HL-60 (cell line): ENCODE data around the gene PHIP.

Experiments
- DNase-seq, 2 experiments: peaks; one replicate each; pipeline ENCODE4 v3.0.0-alpha.2; 2010 to 2020; ENCODE audit warnings: low read depth in 1 of 2, low spot score in 1 of 2
- H3K27ac ChIP-seq: fragments of 250-450 bp; sonication (Bioruptor Pico); replicated peaks from 2 replicates; pipeline ENCODE4 v1.5.1; 2020; ENCODE audit warnings: mild to moderate bottlenecking, moderate library complexity
- H3K27me3 ChIP-seq: fragments of 250-450 bp; sonication (Bioruptor Pico); 2 replicates; pipeline ENCODE4 v1.5.1; 2021; ENCODE audit warnings: mild to moderate bottlenecking, moderate library complexity; ENCODE audit not compliant: insufficient read depth, poor library complexity, severe bottlenecking
- H3K4me3 ChIP-seq: replicated peaks from 2 replicates; pipeline ENCODE4 v1.5.1; 2011; ENCODE audit warnings: mild to moderate bottlenecking, control low read depth, low read length; ENCODE audit not compliant: insufficient read depth
- GABPA ChIP-seq: IDR thresholded peaks from 2 replicates; pipeline ENCODE4 v1.6.1; 2012; ENCODE audit warnings: low read depth
- POLR2AphosphoS5 ChIP-seq: IDR thresholded peaks from 2 replicates; pipeline ENCODE4 v1.6.1; 2012; ENCODE audit warnings: low read depth
- SPI1 ChIP-seq: IDR thresholded peaks from 2 replicates; pipeline ENCODE4 v1.6.1; 2012; ENCODE audit warnings: low read depth, mild to moderate bottlenecking, borderline replicate concordance
- TF ChIP-seq, protein P1 (sequence below): IDR thresholded peaks from 2 replicates; pipeline ENCODE4 v1.6.1; 2012; ENCODE audit warnings: low read depth; ENCODE audit not compliant: insufficient replicate concordance
- TF ChIP-seq, protein P2 (sequence below): IDR thresholded peaks from one replicate; pipeline ENCODE4 v1.5.1; 2011; ENCODE audit warnings: low read length, control low read depth, inconsistent platforms; ENCODE audit not compliant: insufficient read depth

Gene PHIP

DNA sequence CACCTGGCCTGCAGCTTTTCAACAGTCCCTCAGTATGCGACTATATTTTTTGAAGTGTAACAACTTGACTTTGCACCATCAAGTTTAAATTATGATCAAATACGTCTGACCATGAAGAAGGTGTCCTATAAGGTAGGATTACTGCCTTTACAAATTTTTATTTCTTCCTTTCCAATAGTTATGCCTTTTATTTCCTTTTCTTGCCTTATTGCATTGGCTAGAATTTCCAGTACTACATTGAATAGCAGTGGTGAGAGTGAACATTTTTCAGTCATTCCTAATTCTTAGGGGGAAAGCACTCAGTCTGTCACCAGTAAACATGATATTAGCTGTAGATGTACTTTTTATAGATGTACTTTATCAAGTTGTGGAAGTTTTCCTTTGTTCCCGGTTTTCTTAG lies 129.3 kb downstream of the PHIP start:
- Histone ChIP-seq H3K27ac (no peak overlapping the region), H3K27me3 (no peaks in the 10 kb centered on the region), H3K4me3 (no peak overlapping the region)
- no peak for DNase-seq
- no peak for TF ChIP-seq POLR2AphosphoS5
- TF ChIP-seq GABPA, result no peak
- TF ChIP-seq, protein P1, sequence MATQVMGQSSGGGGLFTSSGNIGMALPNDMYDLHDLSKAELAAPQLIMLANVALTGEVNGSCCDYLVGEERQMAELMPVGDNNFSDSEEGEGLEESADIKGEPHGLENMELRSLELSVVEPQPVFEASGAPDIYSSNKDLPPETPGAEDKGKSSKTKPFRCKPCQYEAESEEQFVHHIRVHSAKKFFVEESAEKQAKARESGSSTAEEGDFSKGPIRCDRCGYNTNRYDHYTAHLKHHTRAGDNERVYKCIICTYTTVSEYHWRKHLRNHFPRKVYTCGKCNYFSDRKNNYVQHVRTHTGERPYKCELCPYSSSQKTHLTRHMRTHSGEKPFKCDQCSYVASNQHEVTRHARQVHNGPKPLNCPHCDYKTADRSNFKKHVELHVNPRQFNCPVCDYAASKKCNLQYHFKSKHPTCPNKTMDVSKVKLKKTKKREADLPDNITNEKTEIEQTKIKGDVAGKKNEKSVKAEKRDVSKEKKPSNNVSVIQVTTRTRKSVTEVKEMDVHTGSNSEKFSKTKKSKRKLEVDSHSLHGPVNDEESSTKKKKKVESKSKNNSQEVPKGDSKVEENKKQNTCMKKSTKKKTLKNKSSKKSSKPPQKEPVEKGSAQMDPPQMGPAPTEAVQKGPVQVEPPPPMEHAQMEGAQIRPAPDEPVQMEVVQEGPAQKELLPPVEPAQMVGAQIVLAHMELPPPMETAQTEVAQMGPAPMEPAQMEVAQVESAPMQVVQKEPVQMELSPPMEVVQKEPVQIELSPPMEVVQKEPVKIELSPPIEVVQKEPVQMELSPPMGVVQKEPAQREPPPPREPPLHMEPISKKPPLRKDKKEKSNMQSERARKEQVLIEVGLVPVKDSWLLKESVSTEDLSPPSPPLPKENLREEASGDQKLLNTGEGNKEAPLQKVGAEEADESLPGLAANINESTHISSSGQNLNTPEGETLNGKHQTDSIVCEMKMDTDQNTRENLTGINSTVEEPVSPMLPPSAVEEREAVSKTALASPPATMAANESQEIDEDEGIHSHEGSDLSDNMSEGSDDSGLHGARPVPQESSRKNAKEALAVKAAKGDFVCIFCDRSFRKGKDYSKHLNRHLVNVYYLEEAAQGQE, result no peak
- TF ChIP-seq, protein P2, sequence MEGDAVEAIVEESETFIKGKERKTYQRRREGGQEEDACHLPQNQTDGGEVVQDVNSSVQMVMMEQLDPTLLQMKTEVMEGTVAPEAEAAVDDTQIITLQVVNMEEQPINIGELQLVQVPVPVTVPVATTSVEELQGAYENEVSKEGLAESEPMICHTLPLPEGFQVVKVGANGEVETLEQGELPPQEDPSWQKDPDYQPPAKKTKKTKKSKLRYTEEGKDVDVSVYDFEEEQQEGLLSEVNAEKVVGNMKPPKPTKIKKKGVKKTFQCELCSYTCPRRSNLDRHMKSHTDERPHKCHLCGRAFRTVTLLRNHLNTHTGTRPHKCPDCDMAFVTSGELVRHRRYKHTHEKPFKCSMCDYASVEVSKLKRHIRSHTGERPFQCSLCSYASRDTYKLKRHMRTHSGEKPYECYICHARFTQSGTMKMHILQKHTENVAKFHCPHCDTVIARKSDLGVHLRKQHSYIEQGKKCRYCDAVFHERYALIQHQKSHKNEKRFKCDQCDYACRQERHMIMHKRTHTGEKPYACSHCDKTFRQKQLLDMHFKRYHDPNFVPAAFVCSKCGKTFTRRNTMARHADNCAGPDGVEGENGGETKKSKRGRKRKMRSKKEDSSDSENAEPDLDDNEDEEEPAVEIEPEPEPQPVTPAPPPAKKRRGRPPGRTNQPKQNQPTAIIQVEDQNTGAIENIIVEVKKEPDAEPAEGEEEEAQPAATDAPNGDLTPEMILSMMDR, result no peak
- no peak for TF ChIP-seq SPI1

DNA sequence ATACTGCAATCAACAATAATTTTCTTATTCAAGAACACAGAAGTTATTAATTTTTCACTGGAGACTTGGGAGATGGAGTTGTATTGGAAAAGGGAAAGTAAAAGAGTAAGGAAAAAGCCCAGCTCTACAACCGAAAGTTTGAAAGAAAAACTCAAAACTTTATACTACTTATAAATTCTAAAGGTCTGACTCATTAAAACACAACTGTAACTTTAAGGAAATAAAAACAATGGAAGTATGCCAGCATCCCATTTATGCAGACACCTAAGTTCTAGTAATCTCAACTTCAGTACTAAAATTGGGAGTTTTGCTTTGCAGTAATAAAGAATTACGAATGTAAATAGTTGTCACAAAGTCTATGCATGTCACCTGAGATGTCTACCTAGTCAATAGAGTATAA lies 130.1 kb downstream of the PHIP start:
- DNase-seq, result no peak
- no peak for TF ChIP-seq GABPA
- TF ChIP-seq, protein P2, result no peak
- TF ChIP-seq, protein P1, result no peak
- TF ChIP-seq SPI1, result no peak
- TF ChIP-seq POLR2AphosphoS5, result no peak
- H3K27ac ChIP-seq, result no peak overlapping the region
- no peak overlapping the region for H3K4me3 ChIP-seq
- H3K27me3 ChIP-seq, result no peaks in the 10 kb centered on the region

DNA sequence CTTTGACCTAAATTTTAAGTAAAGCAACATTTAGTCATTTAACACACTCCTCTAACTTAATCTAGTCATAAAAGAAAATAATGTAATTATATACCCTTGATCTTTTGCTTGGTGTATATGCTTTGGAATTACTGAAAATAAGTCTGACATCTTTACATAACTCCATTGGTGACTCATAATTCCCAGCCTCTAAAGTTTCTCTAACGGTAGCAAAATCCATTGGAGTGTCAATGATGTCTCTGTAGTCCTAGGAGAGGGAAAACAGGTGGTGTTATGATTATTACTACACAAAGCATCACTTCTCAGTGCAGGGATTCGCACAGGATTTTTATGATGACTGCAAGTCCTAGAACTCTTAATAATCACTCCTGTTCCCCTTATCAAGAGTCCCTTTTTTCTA lies 130.5 kb downstream of the PHIP start:
- no peak overlapping the region for H3K27ac ChIP-seq
- no peak overlapping the region for H3K4me3 ChIP-seq
- TF ChIP-seq GABPA, result no peak
- TF ChIP-seq, protein P2, result no peak
- no peaks in the 10 kb centered on the region for H3K27me3 ChIP-seq
- DNase-seq, result no peak

DNA sequence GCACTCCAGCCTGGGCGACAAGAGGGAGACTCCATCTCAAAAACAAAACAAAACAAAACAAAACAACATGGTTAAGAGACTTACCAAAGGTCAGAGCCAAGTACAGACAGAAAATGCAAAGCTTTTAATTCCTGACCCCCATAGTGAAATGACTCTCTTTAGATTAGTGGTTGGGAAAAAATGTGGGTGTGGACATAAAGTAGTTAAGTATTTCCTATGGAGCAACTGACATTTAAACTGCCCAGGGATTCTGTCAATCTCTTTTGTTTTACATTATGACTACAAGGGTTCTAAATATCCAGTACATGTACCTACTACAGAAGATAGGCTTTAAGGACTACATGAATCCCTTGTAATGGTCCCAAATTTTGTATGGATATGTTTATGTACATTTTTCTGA lies 135.6 kb downstream of the PHIP start:
- TF ChIP-seq POLR2AphosphoS5 (no peak), GABPA (no peak), SPI1 (no peak)
- TF ChIP-seq, protein P2, result no peak
- TF ChIP-seq, protein P1, result no peak
- Histone ChIP-seq H3K27ac (no peak overlapping the region), H3K27me3 (no peaks in the 10 kb centered on the region), H3K4me3 (no peak overlapping the region)
- no peak for DNase-seq
